GM19372 (cell line): ENCODE results near the gene LBR.

Experiments used
- ATAC-seq: cut with Tn5 transposase; IDR thresholded peaks from one replicate; pipeline ENCODE4 v1.9.1; 2021; ENCODE audit warnings: mild to moderate bottlenecking, low read depth, moderate library complexity; ENCODE audit not compliant: unreplicated experiment

Gene LBR

DNA sequence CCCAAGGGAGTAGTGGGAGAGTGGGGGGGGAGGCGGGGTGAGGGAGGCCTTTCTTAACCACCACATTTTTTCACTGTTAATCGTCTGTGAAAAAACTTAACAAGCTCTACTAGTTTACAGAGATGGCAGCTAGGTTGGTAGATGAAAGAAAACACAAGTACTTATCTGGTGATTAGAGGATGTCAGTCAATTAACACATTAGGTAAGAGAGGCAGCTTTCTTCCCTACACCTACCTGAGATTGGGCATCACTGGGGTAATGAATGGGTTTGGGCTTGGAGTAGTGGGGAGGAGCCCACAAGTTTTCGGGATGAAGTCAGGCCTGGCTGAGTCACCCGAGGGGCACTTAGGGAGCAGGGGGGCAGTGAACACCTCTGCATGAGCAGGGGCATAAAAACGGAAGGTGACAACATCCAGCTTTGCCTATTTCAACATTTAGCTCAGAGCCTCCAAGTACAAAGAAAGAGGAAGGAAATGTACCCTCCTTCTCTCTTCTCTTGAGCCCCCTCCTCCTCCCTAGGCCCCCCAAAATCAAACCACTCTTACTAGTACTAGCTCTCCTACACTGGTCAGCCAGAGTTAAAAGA lies 2.5 kb downstream of the LBR start:
- no peak for ATAC-seq

DNA sequence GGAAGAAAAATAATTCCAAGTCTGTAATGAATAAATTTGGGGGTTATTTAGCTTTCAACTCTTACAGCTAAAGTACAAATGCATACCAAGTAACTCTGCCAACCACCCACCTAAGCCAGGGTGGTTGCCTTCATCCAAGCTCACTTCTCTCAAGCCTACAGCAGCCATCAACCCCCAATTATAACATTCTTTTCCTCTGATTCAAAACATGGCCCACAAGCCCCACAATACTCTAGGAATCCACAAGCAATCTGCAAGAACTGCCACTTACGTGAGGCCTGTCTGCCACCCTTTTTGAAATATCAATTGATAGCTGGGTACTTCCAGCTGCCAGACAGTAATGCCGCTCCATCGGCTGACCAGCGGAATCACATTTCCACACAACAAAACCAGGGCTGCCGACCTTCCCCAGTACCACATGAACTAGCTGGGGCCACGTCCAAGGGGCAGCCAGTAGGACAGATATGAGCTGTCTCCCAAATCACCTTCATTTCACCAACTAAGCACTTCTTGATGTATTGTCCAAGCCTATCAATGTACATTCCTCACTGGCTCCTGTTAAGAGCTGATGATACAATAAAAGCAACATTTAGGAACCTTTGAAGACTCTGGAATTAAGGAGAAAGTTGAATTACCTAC lies 3.2 kb downstream of the LBR start:
- no peak for ATAC-seq

DNA sequence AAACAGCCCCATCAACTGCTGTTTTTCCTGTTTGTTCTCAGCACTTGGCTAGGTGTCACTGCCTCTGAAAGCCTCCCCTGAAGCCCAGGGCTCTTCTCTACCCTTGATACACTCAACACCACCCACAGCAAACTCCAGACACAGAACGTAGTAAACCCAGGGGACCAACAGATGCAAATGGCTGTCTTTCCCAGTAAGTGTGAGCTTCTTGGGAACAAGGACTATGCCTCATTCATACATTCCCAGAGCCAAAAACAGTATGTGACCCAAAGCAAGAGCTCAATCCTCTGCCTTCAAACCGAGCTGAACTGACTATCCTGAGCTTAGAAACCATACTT lies 4.4 kb downstream of the LBR start:
- ATAC-seq, result no peak

DNA sequence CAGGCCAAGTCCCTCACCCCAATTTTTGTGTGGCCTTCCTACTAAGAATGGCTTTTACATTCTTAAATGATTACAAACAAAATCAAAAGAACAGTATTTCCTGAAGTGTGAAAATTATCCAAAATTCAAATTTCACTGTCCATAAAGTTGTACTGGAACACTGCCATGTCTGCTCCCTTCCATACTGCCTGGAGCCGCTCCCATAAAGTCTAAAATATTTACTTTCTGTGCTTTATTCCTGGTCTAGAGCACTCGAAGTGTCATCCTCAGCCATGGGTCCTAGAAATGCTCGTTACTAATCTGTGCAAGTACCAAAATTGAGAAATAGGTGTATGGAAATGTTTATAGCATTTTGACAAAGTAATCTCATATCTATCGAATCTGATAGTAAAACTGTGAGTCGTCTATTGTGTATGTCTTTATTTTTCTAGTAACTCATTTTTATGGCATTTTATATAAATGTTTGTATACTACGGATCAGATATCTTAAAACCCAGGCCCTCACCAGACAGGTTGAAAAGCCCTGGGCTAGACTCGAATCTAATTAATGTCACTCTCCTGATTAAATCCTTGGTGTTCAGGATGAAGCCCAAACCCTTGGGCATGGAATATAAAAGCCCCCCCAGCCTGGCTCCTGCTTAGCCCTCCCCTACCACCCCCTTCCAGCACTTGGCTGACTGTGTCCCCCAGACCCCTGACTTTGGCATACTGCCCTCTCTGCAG lies 4.9 kb downstream of the LBR start:
- ATAC-seq, result no peak

DNA sequence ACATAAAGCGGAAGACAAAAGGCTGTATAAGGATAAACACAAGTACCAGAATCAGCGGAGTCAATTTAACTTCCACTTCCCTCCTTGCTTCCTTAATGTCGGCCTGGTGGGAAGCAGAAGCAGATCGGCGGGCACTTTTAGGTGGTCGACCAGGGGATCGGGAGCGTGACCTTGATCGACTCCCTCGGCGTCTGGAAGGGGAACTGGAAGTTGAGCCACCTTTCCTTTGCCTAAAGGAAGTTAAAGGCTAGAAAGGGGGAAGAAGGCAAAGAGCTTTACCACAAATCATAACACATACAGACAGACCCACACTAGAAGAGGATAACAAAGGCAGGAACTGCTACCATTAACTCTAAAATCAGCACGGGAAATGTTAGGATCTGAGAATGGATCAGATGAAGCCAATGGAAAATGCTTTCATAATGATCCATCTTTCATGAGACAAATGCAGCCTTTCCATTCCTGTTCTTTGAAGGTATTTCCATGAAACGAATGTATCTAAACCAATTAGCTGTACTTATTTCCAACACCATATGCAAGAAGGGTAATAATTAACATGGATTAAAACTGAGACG lies 5.7 kb downstream of the LBR start:
- ATAC-seq, result no peak

DNA sequence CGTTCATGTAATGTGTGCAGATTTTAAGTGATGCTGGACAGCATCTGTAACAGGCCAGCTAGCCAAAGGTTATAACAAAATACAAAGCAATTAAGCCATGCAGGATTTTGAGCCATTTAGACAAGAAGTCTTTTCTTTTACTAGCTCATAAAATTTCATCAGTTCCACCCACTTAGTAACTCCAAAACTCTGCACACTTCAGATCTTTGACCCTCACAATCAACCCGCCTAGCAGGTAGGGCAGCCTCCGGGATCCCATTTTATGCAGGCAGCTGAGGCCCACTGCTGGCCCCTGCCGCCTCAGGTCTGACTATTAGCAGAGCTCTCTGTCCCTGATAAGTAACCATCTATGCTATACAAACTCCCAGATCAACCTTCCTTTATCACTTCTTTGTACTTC lies 9.2 kb downstream of the LBR start:
- ATAC-seq, result no peak

DNA sequence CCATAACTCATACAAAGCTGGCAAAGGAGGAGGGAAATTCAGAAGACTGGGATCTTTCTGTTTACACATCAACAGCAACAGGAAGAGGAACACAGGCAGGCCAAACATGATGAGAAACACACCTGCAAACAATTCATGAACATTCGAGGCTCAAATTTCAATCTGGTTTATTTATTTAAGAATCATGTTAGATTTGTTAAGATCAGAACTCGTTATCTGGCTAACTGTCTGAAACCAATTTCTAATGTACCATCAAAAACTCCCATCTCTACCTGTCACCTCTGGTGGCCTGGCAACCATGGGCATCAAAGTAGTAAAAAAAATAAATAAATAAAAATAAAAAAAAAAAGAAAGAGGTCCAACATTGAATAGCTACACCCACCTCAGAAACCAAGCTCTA lies 9.8 kb downstream of the LBR start:
- ATAC-seq, result no peak

DNA sequence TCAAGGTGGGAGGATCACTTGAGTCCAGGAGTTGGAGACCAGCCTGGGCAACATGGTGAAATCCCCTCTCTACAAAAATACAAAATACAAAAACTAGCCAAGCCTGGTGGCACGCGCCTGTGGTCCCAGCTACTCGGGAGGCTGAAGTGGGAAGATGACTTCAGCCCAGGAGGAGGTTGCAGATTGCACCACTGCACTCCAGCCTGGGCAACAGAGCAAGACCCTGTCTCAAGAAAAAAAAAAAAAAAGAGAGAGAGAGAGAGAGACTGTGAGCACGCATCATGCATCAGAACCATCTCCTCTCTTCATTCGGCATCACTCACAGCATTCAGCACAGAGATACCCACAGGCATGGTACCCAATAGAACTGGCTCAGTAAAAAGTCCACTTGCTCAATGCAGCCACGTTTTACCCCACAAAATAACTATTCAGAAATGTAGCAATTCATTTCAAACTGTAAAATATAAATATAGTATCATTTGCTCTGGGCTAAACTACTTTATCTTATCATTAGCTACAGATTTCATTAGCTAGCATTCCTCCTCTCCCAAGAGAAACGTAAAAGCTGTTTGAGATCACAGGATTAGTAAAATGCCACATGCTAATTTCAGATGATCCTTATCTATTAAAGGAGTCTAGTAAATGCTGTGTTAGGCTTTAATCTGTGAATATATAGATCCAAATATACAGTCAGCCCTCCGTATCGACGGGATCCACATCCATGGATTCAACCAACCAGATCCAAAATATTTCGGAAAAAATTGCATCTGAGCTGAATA lies 11.7 kb downstream of the LBR start:
- ATAC-seq, result no peak

DNA sequence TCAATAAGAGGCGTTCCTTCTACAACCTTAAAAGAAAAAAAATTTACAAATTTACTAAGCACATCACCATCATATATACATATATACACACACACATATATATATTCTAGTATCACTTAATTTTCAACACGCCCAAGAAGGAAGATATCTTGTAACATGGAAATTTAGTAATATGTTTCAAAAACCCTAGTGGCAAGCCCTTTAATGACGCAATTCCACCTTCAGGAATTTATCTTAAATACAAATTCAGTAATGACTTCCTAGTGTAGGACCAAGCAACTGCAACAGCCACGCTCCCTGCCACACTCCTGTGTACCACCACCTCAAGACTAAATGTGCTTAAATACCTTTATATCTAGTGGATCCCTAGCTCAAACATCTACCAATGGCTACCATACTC lies 12.5 kb downstream of the LBR start:
- ATAC-seq, result no peak

DNA sequence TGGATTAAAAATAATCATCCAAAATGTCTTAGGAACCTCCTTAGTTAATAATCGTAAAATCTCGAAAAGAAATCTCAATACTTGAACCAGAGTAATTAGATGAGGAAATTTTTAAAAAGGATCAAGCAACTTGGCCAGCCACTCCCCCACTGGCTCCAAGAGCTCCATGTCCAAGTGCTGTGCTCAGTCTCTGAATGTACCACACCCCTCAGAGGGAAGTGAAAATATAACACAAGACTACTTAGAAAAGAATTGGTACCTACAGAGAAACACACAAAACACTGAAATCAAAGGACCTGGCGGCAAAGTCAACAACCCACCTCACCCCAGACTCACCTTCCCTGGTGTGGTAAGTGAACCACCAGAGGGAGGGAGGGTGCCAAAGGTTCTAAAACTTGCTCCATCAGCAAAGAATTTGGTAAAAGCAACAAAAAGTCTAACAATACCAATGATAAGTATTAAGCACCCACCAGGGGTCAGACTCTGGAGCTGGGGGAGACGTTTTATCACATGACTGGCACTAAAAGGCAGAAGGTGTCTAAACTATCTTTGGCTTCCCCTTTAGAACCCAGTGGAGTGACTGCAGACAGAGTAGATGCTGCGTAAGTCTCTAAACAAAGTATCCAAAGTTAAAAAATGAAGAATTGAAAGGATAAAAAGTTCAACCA lies 14.0 kb downstream of the LBR start:
- no peak for ATAC-seq

DNA sequence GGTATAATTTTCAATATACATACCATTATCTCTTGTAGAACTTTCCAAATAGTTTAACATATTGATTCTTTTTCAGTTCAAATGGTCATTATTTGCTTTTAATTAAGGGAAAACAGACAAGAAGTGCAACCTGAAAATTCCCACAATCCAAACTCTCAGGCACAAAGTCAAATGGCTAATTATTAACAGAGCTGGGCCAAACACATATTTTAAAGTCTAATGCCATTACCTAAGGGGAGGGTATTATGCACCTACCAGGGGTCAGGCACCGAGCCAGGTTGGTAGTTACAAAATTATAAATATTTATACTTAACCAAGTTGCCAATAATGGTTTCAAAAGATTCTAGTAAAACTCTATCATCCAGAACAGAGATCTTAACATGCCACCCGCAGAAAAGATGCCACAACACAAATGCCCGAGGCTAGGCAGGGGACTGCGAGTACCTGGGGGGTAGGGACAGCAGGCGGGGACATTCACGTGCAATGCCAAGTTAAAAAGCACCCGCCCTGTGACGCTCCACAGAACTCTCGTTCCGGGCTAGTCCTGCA lies 15.0 kb downstream of the LBR start:
- ATAC-seq, result no peak

DNA sequence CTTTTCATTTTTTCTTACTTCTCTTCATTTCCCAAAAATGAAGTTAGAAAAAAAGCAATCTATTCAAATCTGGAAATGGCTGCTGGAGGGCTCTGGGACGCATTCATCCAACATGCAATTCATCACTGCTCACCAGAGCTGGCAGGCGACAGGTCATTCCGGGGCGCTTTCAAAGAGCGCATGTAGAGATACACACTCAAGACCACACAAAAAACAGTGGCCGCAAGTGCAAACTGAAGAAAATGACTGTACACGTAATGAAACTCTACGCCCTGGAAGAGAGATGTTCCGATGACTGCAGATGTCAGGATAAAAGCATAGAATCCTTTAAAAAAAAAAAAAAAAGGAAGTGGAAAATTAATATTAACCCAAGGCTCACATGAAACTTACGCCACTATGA lies 15.5 kb downstream of the LBR start:
- ATAC-seq, result no peak

DNA sequence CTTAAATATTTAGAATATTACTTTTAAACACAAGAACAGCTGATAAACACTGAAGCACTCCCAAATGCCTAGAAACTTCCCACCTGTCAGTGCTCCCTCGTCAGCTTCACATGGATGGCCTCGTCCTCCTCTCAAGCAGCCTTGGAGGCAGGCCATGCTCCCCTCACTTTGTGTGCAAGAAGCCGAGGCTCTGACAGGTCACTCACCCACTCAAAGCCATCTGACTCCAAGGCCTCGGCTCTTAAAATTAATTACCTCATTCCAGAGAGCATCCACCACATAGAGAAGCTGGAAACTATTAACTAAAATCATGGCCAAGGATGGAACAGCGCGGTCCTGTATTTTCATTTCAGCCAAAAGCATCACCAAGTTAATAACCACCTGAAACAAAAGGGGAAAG lies 17.8 kb downstream of the LBR start:
- no peak for ATAC-seq

DNA sequence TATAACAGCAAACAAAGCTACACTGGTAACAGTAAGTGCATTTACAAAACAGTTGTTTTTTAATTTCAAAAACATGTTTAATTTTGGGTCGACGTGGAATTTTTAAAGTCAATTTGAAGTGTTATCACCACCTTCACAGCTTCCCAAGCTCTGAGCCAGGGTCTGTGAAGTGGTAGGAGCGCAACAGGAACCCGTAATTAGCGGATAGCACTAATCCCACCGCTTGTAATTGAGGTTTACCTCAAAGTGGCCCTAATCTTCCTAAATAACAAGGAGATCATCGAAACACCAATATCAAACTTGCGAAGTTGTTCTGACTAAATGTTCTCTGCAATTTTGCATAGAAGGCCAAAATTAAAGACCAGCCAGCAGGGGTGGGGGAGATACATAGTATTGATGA lies 18.8 kb downstream of the LBR start:
- no peak for ATAC-seq

DNA sequence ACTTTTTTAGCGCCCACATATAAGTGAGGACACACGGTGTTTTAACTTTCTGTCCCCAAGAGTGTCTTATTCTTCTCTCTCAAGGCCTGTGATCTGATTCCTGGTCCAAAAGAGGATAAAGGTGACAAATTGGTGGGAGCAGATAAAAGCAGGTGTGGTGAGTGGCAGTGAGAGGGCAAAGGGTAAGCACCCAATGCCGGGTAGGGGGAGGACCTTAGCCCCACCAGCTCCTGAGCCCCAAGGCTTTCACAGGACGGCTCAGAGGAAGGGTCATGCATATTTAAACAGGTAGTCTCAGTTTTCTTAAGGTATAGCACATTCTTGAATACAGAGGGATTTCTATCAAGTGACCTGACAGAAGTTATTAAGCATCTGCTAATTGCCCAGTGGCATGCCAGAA lies 19.6 kb downstream of the LBR start:
- ATAC-seq, result no peak

DNA sequence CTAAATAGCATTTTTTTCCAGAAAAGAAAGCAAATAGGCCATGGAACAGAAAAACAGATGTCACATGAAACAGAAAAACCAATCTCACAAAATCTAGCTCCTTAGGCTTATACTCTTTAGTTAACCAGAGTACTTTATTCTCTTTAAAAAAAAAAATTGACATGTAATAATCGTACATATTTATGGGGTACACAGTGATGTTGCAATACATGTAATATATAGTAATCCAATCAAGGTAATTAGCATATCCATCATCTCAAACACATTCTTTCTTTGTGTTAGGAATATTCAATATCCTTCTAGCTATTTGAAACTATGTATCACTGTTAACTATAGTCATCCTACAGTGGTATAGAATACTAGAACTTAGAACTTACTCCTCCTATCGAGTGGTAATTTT lies 20.1 kb downstream of the LBR start:
- no peak for ATAC-seq

DNA sequence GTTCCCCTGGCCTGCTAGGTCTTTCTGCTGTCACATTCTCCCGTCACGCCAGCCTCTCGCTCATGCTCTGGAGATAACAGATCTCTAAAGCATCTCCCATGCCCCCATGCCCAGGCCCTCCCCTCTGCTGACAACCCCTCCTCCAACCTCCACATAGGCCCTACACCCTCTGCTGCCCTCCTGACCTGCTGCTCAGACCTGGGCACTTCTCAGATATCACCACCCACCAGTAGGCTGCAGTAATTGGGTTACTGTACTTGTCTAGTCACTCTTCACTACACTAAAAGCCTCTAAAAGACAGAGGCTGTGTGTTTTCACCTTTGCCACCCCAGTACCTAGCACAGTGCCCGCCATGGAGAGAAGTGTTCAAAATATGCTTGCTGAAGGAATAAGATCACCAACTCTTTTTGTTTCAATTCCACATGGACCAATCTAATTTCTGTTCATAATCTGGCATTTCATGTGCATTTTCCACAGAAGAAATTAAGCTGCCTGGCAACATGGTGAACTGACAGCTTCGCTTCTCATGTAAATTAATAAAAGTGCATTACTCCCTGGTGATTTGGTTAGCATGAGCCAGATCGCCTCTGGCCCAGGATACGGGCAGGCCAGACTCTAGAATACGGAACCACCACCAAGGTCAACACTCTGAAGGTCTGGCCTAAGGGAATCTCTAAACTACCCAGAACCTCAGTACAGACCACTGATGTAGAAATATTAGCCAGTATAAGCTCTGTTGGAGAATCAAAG lies 20.7 kb downstream of the LBR start:
- ATAC-seq, result no peak

DNA sequence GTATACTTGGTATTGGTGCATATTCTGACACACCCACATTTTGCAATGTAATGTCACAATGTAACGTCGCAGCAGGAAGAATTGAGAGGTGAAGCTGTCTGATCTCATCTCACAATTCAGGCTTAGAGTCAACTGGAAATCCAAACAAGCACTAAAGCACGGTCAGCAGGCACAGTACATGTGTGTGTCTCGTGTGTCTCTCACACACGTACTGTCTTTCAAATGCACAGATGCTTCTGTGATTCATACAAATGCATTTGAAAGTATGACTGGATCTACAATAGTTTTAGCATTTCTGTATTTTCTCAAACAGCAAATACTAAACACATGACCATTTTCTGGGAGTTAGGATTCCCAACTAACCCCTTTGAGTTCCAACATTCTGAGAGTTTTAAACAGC lies 26.9 kb downstream of the LBR start:
- ATAC-seq, result no peak

DNA sequence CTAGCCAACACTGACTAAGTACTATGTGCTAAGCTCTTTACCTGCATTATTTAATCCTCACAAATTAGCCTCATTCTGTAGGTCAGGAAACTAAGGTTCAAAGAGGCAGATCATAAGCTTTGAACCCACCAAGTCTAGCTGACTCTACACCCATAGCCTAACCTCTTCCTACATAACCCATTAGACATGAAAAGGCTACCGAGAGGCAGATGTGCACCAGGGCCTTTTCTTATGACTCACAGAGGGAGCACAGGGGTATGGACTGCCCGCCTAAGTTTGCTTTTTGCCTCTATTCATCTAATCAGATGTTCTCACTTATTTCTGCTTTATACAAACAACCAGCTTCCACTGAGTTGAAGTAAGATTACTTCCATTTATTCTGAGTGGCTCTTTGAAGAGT lies 31.5 kb downstream of the LBR start:
- no peak for ATAC-seq

DNA sequence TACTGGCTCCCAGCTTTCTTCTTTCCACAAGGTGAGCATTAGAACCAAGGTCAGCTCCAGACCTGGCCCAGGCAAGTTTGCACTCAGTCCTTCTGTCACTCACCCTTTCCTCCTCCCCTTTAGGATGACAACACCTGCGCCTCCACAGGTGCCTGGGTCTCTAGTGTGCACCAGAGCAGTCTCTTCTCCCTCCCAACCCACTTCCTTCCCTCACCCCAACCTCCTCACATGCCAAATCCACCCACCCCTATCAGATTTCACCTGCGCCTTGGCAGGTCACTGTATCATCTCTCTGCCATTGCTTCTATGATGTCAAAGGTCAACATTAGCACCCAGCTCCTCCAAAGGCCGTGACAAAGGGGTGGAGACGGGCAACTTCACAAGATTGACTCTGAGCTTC lies 38.0 kb downstream of the LBR start:
- no peak for ATAC-seq
